Measurements from ENCODE around the gene RAB32.
"Not testable (repeated sequence)": the region's sequence is repeated elsewhere in the genome, so short reads cannot be mapped to it uniquely, and the experiment has no call there.

The RAB32 gene

DNA sequence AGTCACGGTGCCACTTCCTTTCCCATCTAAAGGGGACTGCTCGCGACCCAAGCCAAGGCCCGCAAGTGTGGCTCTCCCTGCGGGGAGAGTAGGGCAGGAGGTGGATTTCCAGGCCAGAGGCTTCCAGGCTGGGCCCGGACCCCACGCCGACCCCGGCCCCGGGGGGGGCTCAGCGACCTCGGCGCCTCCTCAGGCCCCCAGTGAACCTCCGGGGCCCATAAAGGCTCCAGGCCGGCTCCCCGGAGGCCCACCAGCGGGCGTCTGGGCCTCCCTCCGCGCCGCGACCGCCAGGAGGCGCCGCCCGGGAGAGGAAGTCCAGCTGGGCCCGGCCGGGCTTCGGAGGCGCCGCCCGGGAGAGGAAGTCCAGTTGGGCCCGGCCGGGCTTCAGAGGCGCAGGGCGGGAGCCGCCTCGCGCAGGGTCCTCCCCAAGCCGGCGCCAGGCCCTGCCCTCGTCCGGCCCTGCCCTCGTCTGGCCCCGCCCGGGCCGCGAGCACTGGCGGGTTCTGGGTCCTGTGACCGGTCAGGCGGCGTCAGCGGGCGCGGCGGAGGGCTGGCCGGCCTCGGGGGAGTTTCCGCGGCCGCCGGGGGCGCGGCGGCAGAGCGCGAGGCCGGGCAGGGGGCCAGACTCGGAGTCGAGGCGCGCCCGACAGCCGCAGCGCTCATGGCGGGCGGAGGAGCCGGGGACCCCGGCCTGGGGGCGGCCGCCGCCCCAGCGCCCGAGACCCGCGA lies at the start of gene RAB32:
Gene RAB32 (plus strand): TSS at position 623 of the 729 bp plus-strand sequence. CDS start 39 bp downstream, at position 662.
- DNase-seq (ENCODE audit: low read depth) = no peak

DNA sequence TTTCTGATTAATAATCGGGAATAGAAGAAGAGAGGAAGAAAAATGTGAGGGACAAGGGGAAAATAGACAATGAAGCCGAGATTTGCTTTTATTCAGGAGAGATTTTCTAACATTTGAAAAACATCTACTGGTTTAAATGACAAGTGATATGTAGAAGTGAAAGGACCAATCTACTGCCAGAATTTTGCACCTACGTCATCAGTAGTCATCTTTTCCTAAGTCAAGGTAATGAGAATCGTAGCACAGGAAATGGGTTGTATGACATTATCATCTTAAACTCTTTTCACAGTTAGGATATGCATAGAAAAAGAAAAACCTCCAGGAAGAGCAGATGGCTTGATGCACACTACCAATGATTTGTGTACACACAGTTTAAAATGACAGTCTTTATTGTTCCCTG lies 45.3 kb upstream of the RAB32 start:
- no peak for DNase-seq (ENCODE audit: low read depth)

DNA sequence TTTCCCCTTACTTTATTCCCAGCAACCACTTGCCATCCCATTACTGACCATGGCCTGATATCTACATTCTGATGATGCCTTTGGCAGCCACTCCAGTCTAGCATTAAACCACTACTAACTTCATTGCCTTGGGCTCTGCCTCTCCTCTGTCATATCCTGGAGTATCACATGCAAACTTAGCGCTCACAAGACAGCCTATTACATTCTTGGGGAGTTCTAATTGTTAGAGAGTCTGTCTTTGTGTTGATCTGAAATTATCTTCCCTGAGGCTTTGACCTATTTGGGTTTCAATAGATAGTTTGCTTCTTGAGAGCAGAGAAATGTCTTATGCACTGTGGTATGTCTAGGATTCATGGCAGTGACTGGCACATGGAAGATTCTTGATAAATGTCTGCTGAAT lies 40.5 kb upstream of the RAB32 start:
- DNase-seq (ENCODE audit: low read depth) = no peak

DNA sequence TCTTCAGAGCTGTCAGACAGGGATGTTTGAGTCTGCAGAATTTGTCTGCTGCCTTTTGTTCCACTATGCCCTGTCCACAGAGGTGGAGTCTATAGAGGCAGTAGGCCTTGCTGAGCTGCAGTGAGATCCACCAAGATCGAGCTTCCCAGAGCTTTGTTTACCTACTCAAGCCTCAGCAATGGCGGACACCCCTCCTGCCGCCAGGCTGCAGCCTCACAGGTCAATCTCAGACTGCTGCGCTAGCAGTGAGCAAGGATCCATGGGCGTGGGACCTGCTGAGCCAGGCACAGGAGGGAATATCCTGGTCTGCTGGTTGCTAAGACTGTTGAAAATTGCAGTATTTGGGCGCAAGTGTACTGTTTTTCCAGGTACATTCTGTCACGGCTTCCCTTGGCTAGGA lies 28.4 kb upstream of the RAB32 start:
- DNase-seq (ENCODE audit: low read depth) = no peak

DNA sequence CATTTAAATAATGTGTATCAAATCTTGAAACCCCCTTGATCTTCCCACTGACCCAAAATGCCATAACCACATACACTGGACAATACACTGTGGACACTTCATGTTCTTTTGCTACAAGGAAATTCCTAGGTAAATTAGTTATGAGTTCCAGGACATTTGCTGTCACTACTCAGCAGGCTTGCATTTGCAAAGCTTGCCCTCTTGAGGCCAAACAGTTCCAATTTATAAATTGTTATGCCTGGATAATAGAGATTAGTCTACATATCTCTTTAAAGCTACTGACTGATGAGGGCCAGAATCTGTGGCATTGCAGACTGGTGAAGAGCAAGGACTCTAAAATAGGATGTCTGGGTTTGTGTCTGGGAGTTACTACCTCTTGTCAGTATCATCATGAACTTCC lies 17.4 kb upstream of the RAB32 start:
- no peak for DNase-seq (ENCODE audit: low read depth)

DNA sequence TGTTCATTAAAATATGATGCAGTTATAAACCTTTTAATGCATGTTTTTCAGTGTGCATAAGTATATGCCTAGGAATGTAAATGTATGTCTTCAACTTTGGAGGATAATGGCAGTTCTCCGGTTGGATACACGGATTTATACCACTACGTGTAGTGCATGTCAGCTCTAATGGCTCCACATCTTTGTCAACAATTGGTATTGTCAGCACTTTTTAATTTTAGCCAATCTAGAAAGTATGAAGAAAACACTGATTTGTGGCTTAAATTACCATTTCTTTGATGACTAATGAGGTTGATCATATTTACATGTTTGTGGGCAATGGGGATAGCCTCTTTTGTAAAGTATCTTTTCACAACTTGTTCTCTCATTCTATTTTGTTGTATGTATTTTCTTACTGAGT lies 10.9 kb upstream of the RAB32 start:
- DNase-seq (ENCODE audit: low read depth) = no peak

DNA sequence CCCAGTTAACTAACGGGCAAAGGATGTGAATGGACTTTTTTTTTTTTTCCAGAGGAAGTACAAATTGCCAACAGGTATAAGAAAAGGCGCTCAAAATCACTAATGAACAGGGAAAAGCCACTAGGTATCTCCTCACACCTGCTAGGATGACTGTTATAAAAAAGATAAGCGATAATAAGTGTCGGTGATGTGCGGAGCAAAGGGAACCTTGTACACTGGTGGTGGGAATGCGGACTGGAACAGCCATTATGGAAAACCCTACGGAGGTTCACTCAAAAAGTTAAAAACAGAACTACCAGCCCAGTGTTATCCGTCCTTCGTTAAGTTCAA lies 787 bp upstream of the RAB32 start:
- no peak for DNase-seq (ENCODE audit: low read depth)

- DNase-seq (ENCODE audit: low read depth) = no peak
Measured at GRCh38 chr6:146543940-146544615, 445 bp downstream of the RAB32 start.

DNA sequence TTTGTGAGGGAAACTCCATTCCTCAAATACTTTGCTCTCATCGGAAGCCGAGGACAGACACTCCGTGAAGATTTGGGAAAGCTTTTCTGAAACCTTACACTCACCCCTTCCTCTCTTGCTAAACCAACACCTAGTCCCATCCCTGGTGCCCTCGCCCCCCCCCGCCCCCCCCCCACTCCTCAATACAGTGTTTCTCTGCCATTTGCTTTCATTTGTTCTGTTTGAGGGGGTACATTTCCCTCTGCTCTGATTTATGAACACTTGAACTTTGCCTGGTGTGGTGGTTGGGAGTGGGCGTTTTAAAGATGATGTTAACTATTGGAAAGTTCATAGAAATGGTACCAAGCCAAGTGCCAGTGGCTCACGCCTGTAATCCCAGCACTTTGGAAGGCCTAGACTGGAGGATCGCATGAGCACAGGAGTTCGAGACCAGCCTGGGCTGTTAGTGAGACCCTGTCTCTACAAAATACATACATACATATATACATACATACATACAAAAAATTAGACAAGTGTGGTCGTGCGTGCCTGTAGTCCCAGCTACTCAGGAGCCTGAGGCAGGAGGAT lies 1.1 kb downstream of the RAB32 start:
- no peak for DNase-seq (ENCODE audit: low read depth)

- no peak for DNase-seq (ENCODE audit: low read depth)
Measured at GRCh38 chr6:146545581-146545980, 1.9 kb downstream of the RAB32 start.

DNA sequence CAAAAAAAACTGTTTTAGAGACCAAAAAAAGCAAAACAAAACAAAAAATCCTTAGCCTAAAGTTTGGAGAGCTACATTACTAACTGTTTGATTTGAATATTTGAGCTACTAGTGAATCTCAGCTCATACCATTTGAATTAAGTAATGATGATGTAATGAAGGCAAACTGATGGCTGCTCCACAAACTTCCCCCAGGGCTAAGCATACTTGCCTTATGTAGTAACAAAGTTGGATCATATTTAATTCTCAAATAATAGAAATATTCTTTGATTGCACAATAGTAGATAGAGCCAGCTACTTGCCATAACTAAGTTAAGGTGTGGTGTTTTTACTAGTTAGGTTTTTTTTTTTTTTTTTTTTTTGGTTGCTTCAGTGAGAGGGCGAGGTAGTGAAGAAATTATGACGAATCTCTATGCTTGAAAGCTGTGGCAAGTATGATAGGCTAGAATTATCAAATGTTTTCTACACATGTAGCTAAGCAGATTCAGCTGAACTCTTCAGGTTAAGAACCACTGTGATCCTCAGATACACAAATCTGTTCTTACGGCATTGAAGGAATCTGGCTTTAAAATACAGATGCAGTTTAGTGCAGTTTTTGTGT lies 2.9 kb downstream of the RAB32 start:
- DNase-seq (ENCODE audit: low read depth) = no peak

DNA sequence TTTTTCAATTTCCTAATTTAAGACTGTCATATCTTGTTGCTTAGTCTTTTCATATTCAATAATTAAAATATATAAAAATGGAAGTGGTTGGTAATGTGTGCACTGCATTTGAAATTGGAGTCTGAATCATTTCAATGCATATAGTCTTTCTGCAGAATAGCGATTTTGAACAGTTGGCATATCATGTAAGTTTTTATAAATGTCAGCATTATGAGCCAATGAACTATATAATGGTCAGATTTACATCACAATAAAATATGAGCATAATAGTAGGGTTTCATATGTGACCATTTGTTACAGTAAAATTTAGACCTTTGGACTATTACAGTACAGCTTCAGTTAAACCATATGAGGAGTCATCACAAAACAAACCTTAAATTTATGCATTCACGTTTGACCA lies 4.3 kb downstream of the RAB32 start:
- no peak for DNase-seq (ENCODE audit: low read depth)

- DNase-seq (ENCODE audit: low read depth) = no peak
Measured at GRCh38 chr6:146548898-146549374, 5.3 kb downstream of the RAB32 start.

DNA sequence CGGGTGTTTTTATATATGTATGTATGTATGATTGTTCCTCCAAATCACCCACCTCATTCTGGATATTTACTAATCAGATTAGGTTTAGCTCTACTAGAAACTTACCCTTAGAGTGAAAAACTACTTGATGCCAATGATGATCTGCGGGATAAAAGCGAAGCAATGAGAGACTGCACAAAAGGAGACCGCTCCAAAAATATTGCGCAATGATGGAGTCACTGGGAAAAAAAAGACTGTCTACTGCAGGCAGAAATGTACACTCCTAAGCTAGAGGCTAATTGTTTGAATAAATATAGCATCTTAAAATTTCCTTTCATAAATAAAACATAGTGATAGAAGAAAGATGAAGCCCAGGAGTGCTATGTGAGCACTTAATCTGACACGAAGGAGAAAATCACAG lies 7.3 kb downstream of the RAB32 start:
- DNase-seq (ENCODE audit: low read depth) = no peak

DNA sequence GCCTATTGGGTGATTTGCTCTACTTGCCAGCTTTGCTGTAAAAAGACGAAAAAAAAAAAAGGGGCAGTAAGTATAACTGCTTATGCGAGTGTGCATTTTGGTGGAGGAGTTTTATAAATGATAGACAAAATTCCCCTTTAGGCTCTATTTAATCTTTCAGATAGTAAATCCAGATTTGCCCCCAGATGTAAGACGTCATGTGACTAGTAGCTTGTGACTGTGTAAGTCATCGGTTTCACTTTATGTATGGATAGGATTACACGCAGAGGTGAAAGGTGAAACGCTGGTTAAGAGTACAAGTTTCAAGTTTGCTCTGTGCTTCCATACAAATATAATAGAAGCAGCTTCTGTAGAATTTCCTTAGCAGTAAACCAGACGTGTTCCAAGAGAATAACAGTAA lies 7.9 kb downstream of the RAB32 start:
- DNase-seq (ENCODE audit: low read depth) = no peak

DNA sequence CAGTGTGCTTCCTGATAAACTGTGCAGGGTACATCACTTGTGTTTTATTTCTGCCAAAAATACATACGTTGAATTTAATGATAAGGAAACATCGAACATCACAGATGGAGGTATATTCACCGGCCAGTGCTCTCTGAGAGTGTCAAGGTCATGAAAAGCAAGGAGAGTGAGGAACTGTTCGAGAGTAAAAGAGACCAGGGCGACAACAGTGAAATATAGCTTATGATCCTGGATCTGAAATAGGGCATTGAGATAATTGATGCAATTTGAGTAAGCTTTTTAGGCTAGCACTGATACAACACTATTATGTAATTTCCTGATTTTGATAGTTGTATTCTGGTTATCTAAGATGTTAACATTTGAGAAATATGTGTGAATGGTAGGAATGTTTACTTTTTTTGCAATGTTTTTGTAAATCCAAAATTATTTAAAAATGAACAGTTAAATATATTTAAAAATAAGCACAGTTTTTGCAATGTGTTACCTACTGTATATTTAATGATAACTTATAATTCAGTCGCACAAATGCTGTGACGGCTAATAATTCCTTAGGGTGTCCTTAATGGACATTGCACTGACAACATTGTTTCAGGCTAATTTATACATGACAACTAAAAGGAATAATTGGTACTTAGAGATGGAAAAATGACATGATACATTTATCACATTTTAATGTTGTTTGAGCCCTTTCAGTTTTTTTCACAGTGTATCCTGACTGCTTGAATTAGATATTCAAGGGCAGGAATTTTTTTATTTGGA lies 9.9 kb downstream of the RAB32 start:
- DNase-seq (ENCODE audit: low read depth) = no peak

- DNase-seq (ENCODE audit: low read depth) = no peak
Measured at GRCh38 chr6:146560607-146561006, 17.0 kb downstream of the RAB32 start.

DNA sequence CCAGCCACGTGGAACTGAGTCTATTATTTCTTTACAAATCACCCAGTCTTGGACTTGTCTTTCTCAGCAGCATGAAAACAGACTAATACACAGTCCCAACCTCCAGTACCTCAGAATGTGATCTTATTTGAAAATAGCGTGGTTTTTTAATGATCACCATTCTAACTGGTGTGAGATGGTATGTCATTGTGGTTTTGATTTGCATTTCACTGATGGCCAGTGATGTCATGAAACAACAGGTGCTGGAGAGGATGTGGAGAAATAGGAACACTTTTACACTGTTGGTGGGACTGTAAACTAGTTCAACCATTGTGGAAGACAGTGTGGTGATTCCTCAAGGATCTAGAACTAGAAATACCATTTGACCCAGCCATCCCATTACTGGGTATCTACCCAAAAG lies 23.0 kb downstream of the RAB32 start:
- not testable (repeated sequence) for DNase-seq (ENCODE audit: low read depth)

DNA sequence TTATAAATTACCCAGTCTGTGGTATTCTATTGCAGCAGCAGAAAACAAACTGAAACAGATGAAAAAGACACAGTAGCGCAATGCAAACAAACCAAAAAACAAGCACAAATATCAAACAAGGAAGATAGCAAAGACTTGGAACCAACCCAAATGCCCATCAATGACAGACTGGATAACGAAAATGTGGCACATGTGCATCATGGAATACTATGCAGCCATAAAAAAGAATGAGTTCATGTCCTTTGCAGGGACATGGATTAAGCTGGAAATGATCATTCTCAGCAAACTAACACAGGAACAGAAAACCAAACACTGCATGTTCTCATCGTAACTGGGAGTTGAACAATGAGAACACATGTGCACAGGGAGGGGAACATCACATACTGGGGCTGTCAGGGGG lies 25.0 kb downstream of the RAB32 start:
- DNase-seq (ENCODE audit: low read depth) = not testable (repeated sequence)

DNA sequence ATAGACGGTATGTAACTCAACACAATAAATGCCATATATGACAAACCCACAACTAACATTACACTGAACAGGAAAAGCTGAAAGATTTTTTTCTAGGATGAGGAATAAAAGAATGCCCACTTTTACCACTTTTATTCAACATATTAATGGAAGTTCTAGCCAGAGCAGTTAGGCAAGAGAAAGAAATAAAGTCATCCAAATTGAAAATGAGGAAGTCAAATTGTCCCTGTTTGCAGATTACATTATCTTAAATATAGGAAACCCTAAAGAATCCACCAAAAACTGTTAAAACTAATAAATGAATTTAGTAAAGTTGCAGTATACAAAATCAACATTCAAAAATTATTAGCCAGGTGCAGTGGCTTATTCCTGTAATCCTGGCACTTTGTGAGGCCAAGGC lies 30.6 kb downstream of the RAB32 start:
- DNase-seq (ENCODE audit: low read depth) = no peak

DNA sequence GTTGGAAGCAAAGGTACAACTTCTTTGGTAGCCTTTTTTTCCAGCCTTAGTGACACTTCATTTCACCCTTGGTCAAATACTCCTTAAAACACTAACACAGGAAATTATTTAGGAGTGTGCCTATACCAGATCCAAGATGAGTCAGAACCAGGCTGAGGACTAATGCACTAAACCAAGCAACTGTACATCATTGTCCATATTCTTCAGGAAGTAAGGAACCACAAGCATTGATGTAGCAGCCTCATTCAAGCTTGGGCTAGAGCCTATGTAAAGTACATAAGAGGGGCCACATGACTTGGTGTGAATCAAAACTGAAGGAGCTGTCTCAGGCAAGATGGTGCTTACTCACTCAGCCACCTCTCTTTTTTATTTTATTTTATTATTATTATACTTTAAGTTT lies 34.4 kb downstream of the RAB32 start:
- no peak for DNase-seq (ENCODE audit: low read depth)

DNA sequence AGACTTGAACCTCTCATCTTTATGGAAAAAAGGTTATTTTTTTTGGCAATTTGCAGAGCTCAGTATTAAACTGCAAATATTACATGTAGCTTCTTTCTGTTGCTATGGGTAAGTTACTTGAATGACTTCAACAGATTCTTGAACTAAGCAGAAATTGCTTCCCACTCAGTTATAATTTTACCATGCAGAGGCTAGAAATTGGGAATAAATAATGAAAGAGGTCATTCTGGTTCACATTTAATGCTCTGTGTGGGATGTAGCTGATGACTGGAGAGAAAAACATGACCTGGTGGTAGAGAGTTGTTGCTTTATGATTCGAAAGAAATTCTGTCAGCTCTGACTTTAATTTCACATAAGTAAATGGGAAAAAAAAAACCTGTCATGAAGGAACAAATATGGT lies 38.3 kb downstream of the RAB32 start:
- DNase-seq (ENCODE audit: low read depth) = no peak
